GM12873 (cell line): Measurements from ENCODE around the gene CDH2.

Experiments
- CTCF ChIP-seq: IDR thresholded peaks from 2 replicates; pipeline ENCODE4 v1.5.1; 2012; ENCODE audit warnings: low read depth, mild to moderate bottlenecking, moderate library complexity, low read length, control low read depth; ENCODE audit not compliant: insufficient read depth; ENCODE audit errors: missing control alignments

The CDH2 gene

GRCh38 chr18:28115149-28115550 is 61.8 kb downstream of the CDH2 start:
- no peak for TF ChIP-seq CTCF

GRCh38 chr18:28114472-28114871 is 62.5 kb downstream of the CDH2 start:
- TF ChIP-seq CTCF = no peak

GRCh38 chr18:28113271-28114029 is 63.5 kb downstream of the CDH2 start:
- TF ChIP-seq CTCF = no peak

GRCh38 chr18:28112056-28112470 is 64.9 kb downstream of the CDH2 start:
- TF ChIP-seq CTCF = no peak

- no peak for TF ChIP-seq CTCF
Observed at GRCh38 chr18:28110924-28111323, 66.0 kb downstream of the CDH2 start.

- no peak for TF ChIP-seq CTCF
Observed at GRCh38 chr18:28109781-28110560, 67.0 kb downstream of the CDH2 start.

- no peak for TF ChIP-seq CTCF
Observed at GRCh38 chr18:28108814-28109213, 68.1 kb downstream of the CDH2 start.
